DOHH2 (cell line): Measurements from ENCODE around the gene HOXC9.

ENCODE experiments used
- EZH2phosphoT487 ChIP-seq: fragments of 200-600 bp; sonication (generic); IDR thresholded peaks from 2 replicates; pipeline ENCODE4 v1.6.1; 2017; ENCODE audit warnings: borderline replicate concordance, mild to moderate bottlenecking, antibody characterized with exemption, low read length, moderate library complexity, mixed read lengths
- TF ChIP-seq, protein P1 (sequence below): fragments of 200-600 bp; sonication (generic); IDR thresholded peaks from one replicate; pipeline ENCODE4 v1.5.1; 2014; ENCODE audit warnings: antibody characterized with exemption, mild to moderate bottlenecking, low read depth, low read length; ENCODE audit not compliant: poor library complexity, severe bottlenecking

DNA sequence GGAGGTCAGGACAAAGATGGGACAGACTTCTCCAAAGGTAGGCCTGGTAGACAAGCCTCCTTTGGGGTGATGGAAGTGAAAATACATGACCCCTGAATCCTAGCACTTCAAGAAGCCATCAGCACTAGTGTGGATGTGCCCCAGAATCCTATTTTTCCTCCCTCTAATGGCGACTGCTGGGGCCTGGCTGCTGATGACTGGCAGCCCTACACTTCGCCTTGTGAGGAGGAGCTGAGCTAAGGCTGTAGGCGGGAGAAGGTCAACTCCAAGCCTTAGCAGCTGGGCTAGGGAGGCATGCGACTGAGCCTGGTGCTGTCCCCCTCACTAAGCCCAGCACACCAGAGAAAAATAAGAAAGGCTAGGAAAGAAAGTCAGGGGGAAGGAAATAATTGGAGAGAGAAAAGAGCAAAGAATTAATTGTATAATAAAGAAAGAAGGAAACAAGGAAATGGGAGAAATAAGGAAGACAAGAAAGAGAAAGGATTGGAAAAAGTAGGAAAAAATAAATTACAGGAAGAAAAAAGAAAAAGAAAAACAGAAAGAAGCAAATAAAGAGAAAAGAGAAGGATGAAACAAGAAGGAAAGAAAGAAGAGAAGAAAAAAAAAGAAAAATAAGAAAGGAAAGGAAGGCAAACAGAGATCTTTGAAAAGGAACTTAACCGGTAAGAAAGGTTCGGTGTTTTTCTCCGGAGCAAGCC, 19.7 kb upstream of the HOXC9 start:
- TF ChIP-seq, protein P1, sequence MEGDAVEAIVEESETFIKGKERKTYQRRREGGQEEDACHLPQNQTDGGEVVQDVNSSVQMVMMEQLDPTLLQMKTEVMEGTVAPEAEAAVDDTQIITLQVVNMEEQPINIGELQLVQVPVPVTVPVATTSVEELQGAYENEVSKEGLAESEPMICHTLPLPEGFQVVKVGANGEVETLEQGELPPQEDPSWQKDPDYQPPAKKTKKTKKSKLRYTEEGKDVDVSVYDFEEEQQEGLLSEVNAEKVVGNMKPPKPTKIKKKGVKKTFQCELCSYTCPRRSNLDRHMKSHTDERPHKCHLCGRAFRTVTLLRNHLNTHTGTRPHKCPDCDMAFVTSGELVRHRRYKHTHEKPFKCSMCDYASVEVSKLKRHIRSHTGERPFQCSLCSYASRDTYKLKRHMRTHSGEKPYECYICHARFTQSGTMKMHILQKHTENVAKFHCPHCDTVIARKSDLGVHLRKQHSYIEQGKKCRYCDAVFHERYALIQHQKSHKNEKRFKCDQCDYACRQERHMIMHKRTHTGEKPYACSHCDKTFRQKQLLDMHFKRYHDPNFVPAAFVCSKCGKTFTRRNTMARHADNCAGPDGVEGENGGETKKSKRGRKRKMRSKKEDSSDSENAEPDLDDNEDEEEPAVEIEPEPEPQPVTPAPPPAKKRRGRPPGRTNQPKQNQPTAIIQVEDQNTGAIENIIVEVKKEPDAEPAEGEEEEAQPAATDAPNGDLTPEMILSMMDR: no peak
- no peak for TF ChIP-seq EZH2phosphoT487
